ENCODE results near the gene SDK2. TPM values are rescaled to one million over a fixed set of nuclear protein-coding genes. Genes with fewer than 3 reads are reported as not detected.

The SDK2 gene
- total and polyA plus RNA-seq, 11 donors: 0.84 to 4.0 (median 2.6) TPM

GRCh38 chr17:73594025-73594424 is 50.2 kb downstream of the SDK2 start:
- ATAC-seq: no peak
- TF ChIP-seq POLR2A (IDR thresholded peaks at IDR 0.05): no peak
- no peak for TF ChIP-seq CTCF (IDR thresholded peaks at IDR 0.05)

GRCh38 chr17:73593249-73593965 is 50.8 kb downstream of the SDK2 start:
- intact Hi-C loops (cut with DNase I): loop anchor here in 2 of 10 donors (10.0 kb wide), 2 partner anchors 49 to 121 kb away; no protein-coding TSS in a partner anchor
- no peak for TF ChIP-seq POLR2A (IDR thresholded peaks at IDR 0.05)
- no peak for TF ChIP-seq CTCF (IDR thresholded peaks at IDR 0.05)

More at GRCh38 chr17:73594025-73594424, 50.2 kb downstream of the SDK2 start:
- Histone ChIP-seq H3K4me3 (no peak overlapping the region), H3K27me3 (no peaks in the 10 kb centered on the region), H3K36me3 (no peaks in the 10 kb centered on the region), H3K27ac (no peak overlapping the region), H3K4me1 (peaks cover 0 to 11% (median 0%) of the 10 kb centered on the region in 12 donors), H3K9me3 (no peaks in the 10 kb centered on the region)
- 81 to 88% (median 85%) methylated on average over 6 to 7 of the region's 7 CpGs for WGBS, 4 donors
- intact Hi-C loops (cut with DNase I): loop anchor here in 2 of 10 donors (10.0 kb wide), 2 partner anchors 49 to 121 kb away; no protein-coding TSS in a partner anchor
- no peak for DNase-seq

GRCh38 chr17:73592501-73592961 is 51.7 kb downstream of the SDK2 start:
- 68 to 79% (median 72%) methylated on average over 14 to 18 of the region's 18 CpGs for WGBS, 4 donors
- peaks cover 0 to 11% (median 0%) of the 10 kb centered on the region in 12 donors for H3K4me1 ChIP-seq
- DNase-seq: no peak
- H3K27me3 ChIP-seq: no peaks in the 10 kb centered on the region
- ATAC-seq: no peak
- H3K4me3 ChIP-seq: no peak overlapping the region
- no peak for TF ChIP-seq CTCF (IDR thresholded peaks at IDR 0.05)
- TF ChIP-seq POLR2A (IDR thresholded peaks at IDR 0.05): no peak
- intact Hi-C loops (cut with DNase I): loop anchor here in 2 of 10 donors (10.0 kb wide), 2 partner anchors 48 to 122 kb away; no protein-coding TSS in a partner anchor
- H3K27ac ChIP-seq: no peak overlapping the region
- H3K9me3 ChIP-seq: no peaks in the 10 kb centered on the region
- H3K36me3 ChIP-seq: no peaks in the 10 kb centered on the region

More at GRCh38 chr17:73593249-73593965, 50.8 kb downstream of the SDK2 start:
- Histone ChIP-seq H3K27ac (no peak overlapping the region), H3K9me3 (no peaks in the 10 kb centered on the region), H3K4me1 (peaks cover 0 to 11% (median 0%) of the 10 kb centered on the region in 12 donors), H3K36me3 (no peaks in the 10 kb centered on the region), H3K27me3 (no peaks in the 10 kb centered on the region), H3K4me3 (no peak overlapping the region)
- 76 to 88% (median 88%) methylated on average over 7 of the region's 7 CpGs for WGBS, 4 donors
- DNase-seq (no peak), ATAC-seq (no peak)

GRCh38 chr17:73592079-73592415 is 52.2 kb downstream of the SDK2 start:
- ATAC-seq: no peak

More at GRCh38 chr17:73592079-73592415, 52.2 kb downstream of the SDK2 start:
- no peaks in the 10 kb centered on the region for H3K36me3 ChIP-seq
- TF ChIP-seq CTCF (IDR thresholded peaks at IDR 0.05) (no peak), POLR2A (IDR thresholded peaks at IDR 0.05) (no peak)
- no peaks in the 10 kb centered on the region for H3K9me3 ChIP-seq
- no peak overlapping the region for H3K27ac ChIP-seq
- intact Hi-C loops (cut with DNase I): loop anchor here in 2 of 10 donors (10.0 kb wide), 2 partner anchors 47 to 123 kb away; no protein-coding TSS in a partner anchor
- H3K4me1 ChIP-seq: peaks cover 0 to 14% (median under 1%) of the 10 kb centered on the region in 12 donors
- no peaks in the 10 kb centered on the region for H3K27me3 ChIP-seq
- WGBS, 4 donors: 65 to 85% (median 74%) methylated on average over 6 of the region's 6 CpGs
- H3K4me3 ChIP-seq: no peak overlapping the region
- DNase-seq: no peak
